HEK293 (cell line): ENCODE measurements around the gene PLEKHG5.

ENCODE experiments used
- CTCF ChIA-PET: fragments of 350-600 bp; formaldehyde crosslinking; extraction: SDS; loops from one replicate; lab custom pipeline; 2021; ENCODE audit warnings: antibody characterized with exemption; lab: Yijun Ruan, JAX
- POLR2A ChIA-PET: fragments of 300-600 bp; formaldehyde crosslinking; extraction: SDS; loops from one replicate; lab custom pipeline; 2020; ENCODE audit warnings: antibody characterized with exemption, inconsistent platforms; lab: Yijun Ruan, JAX
- H3K27ac ChIP-seq: fragments of 200-500 bp; sonication (Bioruptor generic); 2 replicates; pipeline ENCODE4 v1.5.1; 2014; ENCODE audit warnings: low read depth, low read length, control low read depth, inconsistent platforms; ENCODE audit errors: extremely low read depth
- H3K36me3 ChIP-seq, 2 experiments: fragments of 200-500 bp in 1 of 2; sonication (Bioruptor generic) in 1 of 2; 1 replicate in 1 of 2; 2 replicates in 1 of 2; pipeline ENCODE4 v1.5.1; 2014 to 2017; ENCODE audit warnings: inconsistent platforms in 2 of 2, low read length in 2 of 2; ENCODE audit not compliant: control insufficient read depth in 2 of 2, insufficient read depth in 1 of 2
- H3K4me1 ChIP-seq: fragments of 200-500 bp; sonication (Bioruptor generic); 2 replicates; pipeline ENCODE4 v1.5.1; 2014; ENCODE audit warnings: mild to moderate bottlenecking, low read length, inconsistent platforms; ENCODE audit not compliant: control insufficient read depth, insufficient read depth
- H3K4me3 ChIP-seq: 2 replicates; pipeline ENCODE4 v1.5.1; 2011; ENCODE audit warnings: low read depth, mild to moderate bottlenecking, control low read depth, low read length, moderate library complexity
- H3K9me3 ChIP-seq: fragments of 200-500 bp; sonication (Bioruptor generic); 2 replicates; pipeline ENCODE4 v1.5.1; 2014; ENCODE audit warnings: low read depth, low read length, inconsistent platforms; ENCODE audit not compliant: control insufficient read depth, insufficient read depth
- HOXD13 ChIP-seq: sonication (generic); formaldehyde crosslinking; IDR thresholded peaks from 2 replicates; pipeline ENCODE4 v1.8.0; 2022; ENCODE audit warnings: missing genetic modification reagents, borderline replicate concordance
- KLF1 ChIP-seq: fragments of 450-650 bp; formaldehyde crosslinking; IDR thresholded peaks from 2 replicates; pipeline ENCODE4 v1.5.1; 2016; ENCODE audit warnings: missing biosample characterization, missing genetic modification characterization
- SETDB1 ChIP-seq: IDR thresholded peaks from one replicate; pipeline ENCODE4 v1.6.1; 2017; ENCODE audit warnings: mild to moderate bottlenecking, low read length, moderate library complexity, mixed read lengths; ENCODE audit not compliant: insufficient read length
- SP7 ChIP-seq: fragments of 450-650 bp; formaldehyde crosslinking; IDR thresholded peaks from 2 replicates; pipeline ENCODE4 v1.5.1; 2016; ENCODE audit warnings: missing biosample characterization, missing genetic modification characterization
- WT1 ChIP-seq: fragments of 450-650 bp; formaldehyde crosslinking; IDR thresholded peaks from 2 replicates; pipeline ENCODE4 v1.5.1; 2016; ENCODE audit warnings: missing biosample characterization, missing genetic modification characterization
- YY1 ChIP-seq: fragments of 450-650 bp; formaldehyde crosslinking; IDR thresholded peaks from 2 replicates; pipeline ENCODE4 v1.5.1; 2018; ENCODE audit warnings: missing biosample characterization, missing genetic modification characterization
- ZBTB8A ChIP-seq: fragments of 450-650 bp; formaldehyde crosslinking; IDR thresholded peaks from 2 replicates; pipeline ENCODE4 v1.5.1; 2016; ENCODE audit warnings: missing biosample characterization, missing genetic modification characterization
- ZNF148 ChIP-seq: fragments of 450-650 bp; formaldehyde crosslinking; IDR thresholded peaks from 2 replicates; pipeline ENCODE4 v1.5.0; 2017; ENCODE audit warnings: missing biosample characterization, missing genetic modification characterization, borderline replicate concordance
- ZNF19 ChIP-seq: fragments of 450-650 bp; formaldehyde crosslinking; IDR thresholded peaks from 2 replicates; pipeline ENCODE4; 2016; ENCODE audit warnings: missing biosample characterization, missing genetic modification characterization, low read depth
- ZNF302 ChIP-seq: fragments of 450-650 bp; formaldehyde crosslinking; IDR thresholded peaks from 2 replicates; pipeline ENCODE4 v1.5.1; 2016; ENCODE audit warnings: missing biosample characterization, missing genetic modification characterization, low read depth
- ZNF354C ChIP-seq: fragments of 450-650 bp; formaldehyde crosslinking; IDR thresholded peaks from 2 replicates; pipeline ENCODE4 v1.5.1; 2016; ENCODE audit warnings: missing biosample characterization, missing genetic modification characterization, low read depth, borderline replicate concordance
- ZNF416 ChIP-seq: fragments of 450-650 bp; formaldehyde crosslinking; IDR thresholded peaks from 2 replicates; pipeline ENCODE4 v1.5.1; 2016; ENCODE audit warnings: missing biosample characterization, missing genetic modification characterization
- TF ChIP-seq, protein P1 (sequence below): fragments of 450-650 bp; formaldehyde crosslinking; IDR thresholded peaks from 2 replicates; pipeline ENCODE4 v1.5.1; 2016; ENCODE audit warnings: missing biosample characterization, missing genetic modification characterization
- TF ChIP-seq, protein P2 (sequence below): fragments of 450-650 bp; formaldehyde crosslinking; IDR thresholded peaks from 2 replicates; pipeline ENCODE4 v1.5.1; 2016; ENCODE audit warnings: missing biosample characterization, missing genetic modification characterization, borderline replicate concordance

PLEKHG5 gene

DNA sequence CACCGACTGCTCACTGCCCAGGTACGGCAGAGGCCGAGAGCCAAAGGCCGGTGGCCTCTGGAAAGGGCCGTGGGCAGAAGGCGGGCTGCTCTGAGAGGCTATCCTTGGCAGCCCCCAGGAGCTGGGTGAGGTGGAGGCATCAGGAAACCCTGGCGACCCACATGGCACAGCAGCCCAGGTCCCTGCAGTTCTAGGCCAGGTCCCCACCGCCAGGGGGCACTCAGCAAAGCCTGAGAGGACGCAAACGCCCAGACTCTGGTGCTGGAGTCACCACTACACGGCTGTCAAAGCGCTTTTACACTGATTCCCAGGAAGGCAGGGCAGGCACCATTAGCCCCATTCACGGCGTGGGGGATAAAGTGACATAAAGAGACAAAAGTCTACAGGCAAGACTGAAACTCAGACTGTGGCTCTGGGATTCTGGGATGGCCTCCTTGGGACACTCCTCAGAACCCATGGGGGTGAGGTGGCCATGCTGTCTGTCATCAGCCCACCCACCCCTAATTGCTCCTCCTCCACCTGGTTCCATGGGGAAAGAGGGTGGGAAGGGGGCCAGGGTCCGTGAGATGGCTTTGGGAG is 4.9 kb downstream of the PLEKHG5 start (continued):
- TF ChIP-seq ZNF416 (tag by site-specific recombination) = no peak
- no peak for TF ChIP-seq ZNF354C

- Histone ChIP-seq H3K4me3 (no peak overlapping the region), H3K36me3 (no peaks in the 10 kb centered on the region), H3K4me1 (no peaks in the 10 kb centered on the region), H3K27ac (no peak overlapping the region), H3K9me3 (no peaks in the 10 kb centered on the region)
- ChIA-PET CTCF (interaction anchor here (0.6 to 2.6 kb wide), 21 partner anchors 8 to 505 kb away, joined by 3 to 21 read pairs (median 4); partner anchors contain the start of genes CAMTA1, NOL9 and THAP3), POLR2A (no interaction called here)
- TF ChIP-seq YY1 (tag by site-specific recombination) (no peak), KLF1 (tag by site-specific recombination) (peak; percentile 22; the same call in 1 of the 2 replicates)
Observed at GRCh38 chr1:6485168-6486101, 6.0 kb downstream of the PLEKHG5 start.

- Histone ChIP-seq H3K36me3 (no peaks in the 10 kb centered on the region), H3K4me3 (no peak overlapping the region), H3K4me1 (no peaks in the 10 kb centered on the region), H3K9me3 (no peaks in the 10 kb centered on the region), H3K27ac (no peak overlapping the region)
- ChIA-PET CTCF (interaction anchor here (0.7 to 1.8 kb wide), 4 partner anchors 9 to 238 kb away, joined by 3 to 10 read pairs (median 6); no protein-coding TSS in a partner anchor), POLR2A (no interaction called here)
- TF ChIP-seq ZBTB8A (tag by site-specific recombination) (no peak), ZNF302 (no peak), SETDB1 (no peak), ZNF19 (tag by site-specific recombination) (no peak), HOXD13 (CRISPR knock-in tag) (no peak), SP7 (tag by site-specific recombination) (no peak), ZNF148 (tag by site-specific recombination) (no peak), WT1 (tag by site-specific recombination) (no peak)
- TF ChIP-seq, protein P1, sequence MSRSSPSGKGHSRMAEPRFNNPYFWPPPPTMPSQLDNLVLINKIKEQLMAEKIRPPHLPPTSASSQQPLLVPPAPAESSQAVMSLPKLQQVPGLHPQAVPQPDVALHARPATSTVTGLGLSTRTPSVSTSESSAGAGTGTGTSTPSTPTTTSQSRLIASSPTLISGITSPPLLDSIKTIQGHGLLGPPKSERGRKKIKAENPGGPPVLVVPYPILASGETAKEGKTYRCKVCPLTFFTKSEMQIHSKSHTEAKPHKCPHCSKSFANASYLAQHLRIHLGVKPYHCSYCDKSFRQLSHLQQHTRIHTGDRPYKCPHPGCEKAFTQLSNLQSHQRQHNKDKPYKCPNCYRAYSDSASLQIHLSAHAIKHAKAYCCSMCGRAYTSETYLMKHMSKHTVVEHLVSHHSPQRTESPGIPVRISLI (tag by site-specific recombination) = no peak
- TF ChIP-seq, protein P2, sequence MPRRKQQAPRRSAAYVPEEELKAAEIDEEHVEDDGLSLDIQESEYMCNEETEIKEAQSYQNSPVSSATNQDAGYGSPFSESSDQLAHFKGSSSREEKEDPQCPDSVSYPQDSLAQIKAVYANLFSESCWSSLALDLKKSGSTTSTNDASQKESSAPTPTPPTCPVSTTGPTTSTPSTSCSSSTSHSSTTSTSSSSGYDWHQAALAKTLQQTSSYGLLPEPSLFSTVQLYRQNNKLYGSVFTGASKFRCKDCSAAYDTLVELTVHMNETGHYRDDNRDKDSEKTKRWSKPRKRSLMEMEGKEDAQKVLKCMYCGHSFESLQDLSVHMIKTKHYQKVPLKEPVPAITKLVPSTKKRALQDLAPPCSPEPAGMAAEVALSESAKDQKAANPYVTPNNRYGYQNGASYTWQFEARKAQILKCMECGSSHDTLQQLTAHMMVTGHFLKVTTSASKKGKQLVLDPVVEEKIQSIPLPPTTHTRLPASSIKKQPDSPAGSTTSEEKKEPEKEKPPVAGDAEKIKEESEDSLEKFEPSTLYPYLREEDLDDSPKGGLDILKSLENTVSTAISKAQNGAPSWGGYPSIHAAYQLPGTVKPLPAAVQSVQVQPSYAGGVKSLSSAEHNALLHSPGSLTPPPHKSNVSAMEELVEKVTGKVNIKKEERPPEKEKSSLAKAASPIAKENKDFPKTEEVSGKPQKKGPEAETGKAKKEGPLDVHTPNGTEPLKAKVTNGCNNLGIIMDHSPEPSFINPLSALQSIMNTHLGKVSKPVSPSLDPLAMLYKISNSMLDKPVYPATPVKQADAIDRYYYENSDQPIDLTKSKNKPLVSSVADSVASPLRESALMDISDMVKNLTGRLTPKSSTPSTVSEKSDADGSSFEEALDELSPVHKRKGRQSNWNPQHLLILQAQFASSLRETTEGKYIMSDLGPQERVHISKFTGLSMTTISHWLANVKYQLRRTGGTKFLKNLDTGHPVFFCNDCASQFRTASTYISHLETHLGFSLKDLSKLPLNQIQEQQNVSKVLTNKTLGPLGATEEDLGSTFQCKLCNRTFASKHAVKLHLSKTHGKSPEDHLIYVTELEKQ (tag by site-specific recombination) = no peak
Observed at GRCh38 chr1:6484826-6485167, 6.7 kb downstream of the PLEKHG5 start.
